NT2/D1 (cell line): Measurements from ENCODE around the gene SYP.

Experiments
- DNase-seq: peaks from one replicate; pipeline ENCODE4 v3.0.0-alpha.2; 2011; ENCODE audit warnings: low read depth, low spot score
- H3K27me3 ChIP-seq: 2 replicates; pipeline ENCODE4 v1.6.0; 2011; ENCODE audit warnings: mild to moderate bottlenecking; ENCODE audit not compliant: insufficient read length, insufficient read depth
- H3K36me3 ChIP-seq: 2 replicates; pipeline ENCODE4 v1.6.1; 2011; ENCODE audit warnings: mild to moderate bottlenecking, low read length, mixed read lengths; ENCODE audit not compliant: insufficient read depth, insufficient read length
- H3K4me1 ChIP-seq: 2 replicates; pipeline ENCODE4 v1.5.1; 2011; ENCODE audit not compliant: insufficient read depth, insufficient read length
- H3K4me3 ChIP-seq: 2 replicates; pipeline ENCODE4 v1.5.1; 2011; ENCODE audit warnings: low read depth; ENCODE audit not compliant: insufficient read length
- H3K9ac ChIP-seq: 2 replicates; pipeline ENCODE4 v1.6.0; 2011; ENCODE audit warnings: low read depth; ENCODE audit not compliant: insufficient read length
- H3K9me3 ChIP-seq: 2 replicates; pipeline ENCODE4 v1.5.1; 2011; ENCODE audit warnings: mild to moderate bottlenecking, low read length; ENCODE audit not compliant: insufficient read depth
- SUZ12 ChIP-seq: IDR thresholded peaks from 2 replicates; pipeline ENCODE4 v1.6.1; 2011; ENCODE audit not compliant: insufficient read length, insufficient read depth; ENCODE audit errors: extremely low read depth
- YY1 ChIP-seq: IDR thresholded peaks from 2 replicates; pipeline ENCODE4 v1.6.1; 2011; ENCODE audit not compliant: insufficient read length, insufficient read depth
- ZNF274 ChIP-seq: IDR thresholded peaks from 2 replicates; pipeline ENCODE4 v1.6.1; 2011; ENCODE audit warnings: mild to moderate bottlenecking, low read depth, low read length

The SYP gene

GRCh38 chrX:49198540-49199314, 1.3 kb downstream of the SYP start:
- peaks cover 22% of the 10 kb centered on the region for H3K27me3 ChIP-seq
- TF ChIP-seq ZNF274, result no peak
- TF ChIP-seq SUZ12, result no peak
- no peak for TF ChIP-seq YY1
- peaks cover 4% of the 10 kb centered on the region for H3K36me3 ChIP-seq
- peak overlapping the region; percentile 15 for H3K4me3 ChIP-seq
- H3K9ac ChIP-seq, result peak overlapping the region; percentile 32
- H3K4me1 ChIP-seq, result peaks cover 23% of the 10 kb centered on the region
- no peaks in the 10 kb centered on the region for H3K9me3 ChIP-seq
- DNase-seq, result no peak

DNA sequence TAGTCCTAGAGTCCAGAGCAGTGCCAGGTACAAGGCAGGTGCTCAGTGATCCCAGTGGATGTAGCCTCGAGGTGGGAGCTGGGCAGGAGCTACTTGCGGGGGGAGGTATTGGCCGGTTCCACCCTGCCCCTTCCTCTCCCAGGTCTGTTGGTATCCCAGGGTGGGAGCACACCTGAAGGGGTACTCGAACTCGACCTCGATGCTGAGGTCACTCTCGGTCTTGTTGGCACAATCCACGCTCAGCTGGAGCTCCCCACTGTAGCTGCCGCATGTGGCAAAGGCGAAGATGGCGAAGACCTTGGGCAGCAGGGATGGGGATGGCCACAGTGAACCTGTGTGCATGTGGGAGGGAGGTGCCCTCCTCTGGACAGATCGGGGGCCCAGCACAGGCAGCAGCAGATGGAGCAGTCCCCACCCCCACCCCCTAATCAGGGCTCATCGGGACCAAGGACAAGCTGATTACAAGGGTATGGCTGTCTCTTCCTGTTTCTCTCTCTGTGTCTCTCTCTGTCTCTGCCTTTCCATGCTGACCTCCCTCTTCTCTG, 2.4 kb downstream of the SYP start:
- Histone ChIP-seq H3K27me3 (peaks cover 22% of the 10 kb centered on the region), H3K4me1 (peaks cover 24% of the 10 kb centered on the region), H3K9ac (no peak overlapping the region), H3K4me3 (no peak overlapping the region), H3K36me3 (peaks cover 4% of the 10 kb centered on the region), H3K9me3 (no peaks in the 10 kb centered on the region)
- no peak for TF ChIP-seq SUZ12
- no peak for DNase-seq

DNA sequence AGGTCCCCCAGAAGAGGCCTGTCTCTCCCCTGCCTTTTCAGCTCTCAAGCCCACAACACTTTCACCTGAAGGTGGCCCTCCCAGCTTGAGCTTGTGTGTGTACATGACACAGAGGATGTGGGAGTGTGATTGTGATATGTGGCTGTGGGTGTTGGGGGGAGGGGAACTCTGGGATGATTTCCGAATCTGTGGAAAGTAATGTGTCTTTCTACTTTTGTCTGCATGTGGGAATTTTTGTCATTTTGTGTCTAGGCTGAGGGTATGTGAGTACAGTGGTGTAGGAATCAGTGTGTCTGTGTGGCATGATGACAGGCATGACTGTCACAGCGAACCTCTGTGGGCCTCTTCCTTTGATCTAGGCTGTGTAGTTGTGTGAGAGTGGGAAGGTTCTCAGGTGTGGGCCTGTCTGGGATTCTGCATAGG, 6.4 kb downstream of the SYP start:
- no peak overlapping the region for H3K4me3 ChIP-seq
- H3K9me3 ChIP-seq, result no peaks in the 10 kb centered on the region
- H3K4me1 ChIP-seq, result peaks cover 18% of the 10 kb centered on the region
- TF ChIP-seq SUZ12, result no peak
- TF ChIP-seq ZNF274, result no peak
- TF ChIP-seq YY1, result no peak
- DNase-seq, result no peak
- H3K9ac ChIP-seq, result no peak overlapping the region
- peaks cover 4% of the 10 kb centered on the region for H3K36me3 ChIP-seq
- peaks cover 8% of the 10 kb centered on the region for H3K27me3 ChIP-seq

GRCh38 chrX:49192722-49193328, 7.2 kb downstream of the SYP start:
- TF ChIP-seq ZNF274, result no peak
- no peak for TF ChIP-seq SUZ12
- TF ChIP-seq YY1, result no peak
- peaks cover 21% of the 10 kb centered on the region for H3K4me1 ChIP-seq
- H3K4me3 ChIP-seq, result no peak overlapping the region
- H3K27me3 ChIP-seq, result peaks cover 4% of the 10 kb centered on the region
- H3K9me3 ChIP-seq, result no peaks in the 10 kb centered on the region
- peaks cover 4% of the 10 kb centered on the region for H3K36me3 ChIP-seq
- no peak for DNase-seq
- H3K9ac ChIP-seq, result no peak overlapping the region

DNA sequence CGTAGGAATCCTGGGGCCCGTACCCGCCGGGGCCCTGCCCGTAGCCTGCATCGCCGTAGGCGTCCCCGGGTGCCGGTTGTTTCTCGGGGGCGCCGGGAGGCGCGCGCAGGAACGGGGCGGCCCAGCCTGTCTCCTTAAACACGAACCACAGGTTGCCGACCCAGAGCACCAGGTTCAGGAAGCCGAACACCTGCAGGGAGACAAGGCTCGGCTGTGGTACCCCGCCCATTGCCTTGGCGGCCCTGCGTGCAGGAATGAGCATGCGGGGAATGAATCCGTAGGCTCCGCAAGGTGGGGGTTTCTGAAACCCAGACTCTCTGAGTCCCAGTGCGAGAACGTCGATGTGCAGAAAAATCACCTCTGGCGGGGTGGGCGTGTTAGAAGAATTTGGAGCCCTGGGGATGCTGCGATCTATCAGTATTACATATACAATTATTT, 8.4 kb downstream of the SYP start:
- peaks cover 4% of the 10 kb centered on the region for H3K36me3 ChIP-seq
- H3K9ac ChIP-seq, result peak overlapping the region; percentile 95
- H3K27me3 ChIP-seq, result no peaks in the 10 kb centered on the region
- no peak for DNase-seq
- H3K4me3 ChIP-seq, result peak overlapping the region; percentile 85
- H3K9me3 ChIP-seq, result no peaks in the 10 kb centered on the region
- TF ChIP-seq SUZ12 (no peak), ZNF274 (no peak), YY1 (no peak)
- H3K4me1 ChIP-seq, result peaks cover 16% of the 10 kb centered on the region

DNA sequence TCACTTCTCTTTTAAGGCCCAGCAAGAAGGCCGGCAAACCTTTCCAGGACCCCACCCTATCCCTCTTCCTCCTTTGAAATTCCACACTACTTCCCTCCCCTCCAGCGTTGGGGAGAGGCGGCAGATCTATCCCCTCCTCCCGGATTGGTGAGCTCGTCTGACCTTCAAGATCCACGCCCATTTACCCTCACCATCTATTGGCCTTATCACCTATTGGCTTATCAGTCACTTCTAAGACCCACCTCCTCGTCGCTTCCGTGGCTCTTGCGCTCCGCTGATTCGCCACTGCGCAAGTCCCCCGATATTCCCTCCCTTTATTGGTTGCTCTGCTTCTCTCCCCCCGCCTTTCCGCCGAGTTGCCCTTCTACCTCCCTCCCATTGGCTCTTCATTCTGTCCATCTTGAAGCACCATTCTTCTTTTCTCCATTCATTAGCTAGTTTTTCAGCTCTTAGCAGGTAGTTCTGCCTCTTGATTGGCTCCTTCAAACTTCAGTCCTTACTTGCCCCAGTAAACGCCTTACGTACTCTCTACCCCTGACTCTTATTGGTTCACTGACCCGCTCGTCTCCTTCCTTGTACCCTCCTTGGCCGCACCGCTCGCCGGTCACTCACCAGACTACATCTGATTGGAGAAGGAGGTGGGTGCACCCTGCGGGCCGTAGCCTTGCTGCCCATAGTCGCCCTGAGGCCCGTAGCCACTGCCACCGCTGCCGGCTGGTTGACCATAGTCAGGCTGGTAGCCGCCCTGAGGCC, 9.0 kb downstream of the SYP start:
- no peak for TF ChIP-seq SUZ12
- TF ChIP-seq YY1, result no peak
- no peak for TF ChIP-seq ZNF274

DNA sequence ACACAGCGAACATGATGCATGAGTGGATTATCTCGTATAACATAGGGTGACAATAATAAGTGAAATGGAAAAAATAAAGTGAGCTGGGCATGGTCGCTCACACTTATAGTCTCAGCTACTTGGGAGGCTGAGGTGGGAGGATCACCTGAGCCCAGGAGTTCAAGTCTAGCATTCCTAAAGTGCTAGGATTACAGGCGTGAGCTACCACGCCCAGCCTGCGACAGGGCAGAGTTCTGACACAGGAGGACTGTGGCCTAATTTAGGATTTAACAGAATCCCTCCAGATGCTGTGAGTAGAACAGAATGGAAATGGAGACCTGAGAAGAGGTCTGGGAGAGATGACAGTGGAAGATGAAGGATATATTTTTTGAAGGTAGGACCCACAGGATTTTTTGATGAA, 10.4 kb downstream of the SYP start:
- peak overlapping the region; percentile 62 for H3K9ac ChIP-seq
- H3K4me3 ChIP-seq, result peak overlapping the region; percentile 6
- no peak for TF ChIP-seq YY1
- no peak for TF ChIP-seq ZNF274
- no peak for TF ChIP-seq SUZ12

More for the DNA sequence above, 9.0 kb downstream of the SYP start:
- Histone ChIP-seq H3K4me1 (peaks cover 14% of the 10 kb centered on the region), H3K36me3 (peaks cover 4% of the 10 kb centered on the region), H3K4me3 (peak overlapping the region; percentile 85), H3K9ac (peak overlapping the region; percentile 95), H3K27me3 (no peaks in the 10 kb centered on the region), H3K9me3 (no peaks in the 10 kb centered on the region)
- peak; percentile 98 for DNase-seq

More for the DNA sequence above, 10.4 kb downstream of the SYP start:
- Histone ChIP-seq H3K36me3 (peaks cover 4% of the 10 kb centered on the region), H3K9me3 (no peaks in the 10 kb centered on the region), H3K27me3 (no peaks in the 10 kb centered on the region), H3K4me1 (peaks cover 7% of the 10 kb centered on the region)
- DNase-seq, result no peak
